Stimulated activated effector memory CD8-positive, alpha-beta T cell treated with anti-CD3 and anti-CD28 coated beads, Interleukin-12 subunit alpha, Interleukin-12 subunit beta, amount 100 ng/mL, for 72 hours (primary cell): ENCODE measurements around the gene STK11.
A peak's percentile ranks its signal among the peaks of the same experiment; 100 is the strongest.

Experiments
- ATAC-seq: fragments of 150-1000 bp; cut with Tn5 transposase; 2 replicates; pipeline ENCODE4 v1.10.0; 2021
- DNase-seq, 2 donors: peaks; one replicate each; pipeline ENCODE4 v3.0.0; 2021 to 2022; ENCODE audit warnings: low spot score in 2 of 2
- H3K27ac Mint-ChIP-seq: one replicate; pipeline ENCODE4 v1.8.0; 2022; ENCODE audit warnings: mild to moderate bottlenecking, mixed read lengths
- H3K36me3 Mint-ChIP-seq: one replicate; pipeline ENCODE4 v1.8.0; 2022; ENCODE audit warnings: mild to moderate bottlenecking, mixed read lengths
- H3K4me1 Mint-ChIP-seq: one replicate; pipeline ENCODE4 v1.8.0; 2022; ENCODE audit warnings: mixed read lengths
- H3K4me3 Mint-ChIP-seq: one replicate; pipeline ENCODE4 v1.8.0; 2022; ENCODE audit warnings: mild to moderate bottlenecking, mixed read lengths
- H3K9me3 Mint-ChIP-seq: one replicate; pipeline ENCODE4 v1.8.0; 2022; ENCODE audit warnings: mixed read lengths

The STK11 gene

GRCh38 chr19:1234051-1234954 lies 28.7 kb downstream of the STK11 start:
- no peak overlapping the region for H3K4me3 Mint-ChIP-seq
- ATAC-seq: no peak
- no peaks in the 10 kb centered on the region for H3K9me3 Mint-ChIP-seq
- DNase-seq: no peak
- no peak overlapping the region for H3K27ac Mint-ChIP-seq
- peaks cover 13% of the 10 kb centered on the region for H3K36me3 Mint-ChIP-seq
- peaks cover 20% of the 10 kb centered on the region for H3K4me1 Mint-ChIP-seq

DNA sequence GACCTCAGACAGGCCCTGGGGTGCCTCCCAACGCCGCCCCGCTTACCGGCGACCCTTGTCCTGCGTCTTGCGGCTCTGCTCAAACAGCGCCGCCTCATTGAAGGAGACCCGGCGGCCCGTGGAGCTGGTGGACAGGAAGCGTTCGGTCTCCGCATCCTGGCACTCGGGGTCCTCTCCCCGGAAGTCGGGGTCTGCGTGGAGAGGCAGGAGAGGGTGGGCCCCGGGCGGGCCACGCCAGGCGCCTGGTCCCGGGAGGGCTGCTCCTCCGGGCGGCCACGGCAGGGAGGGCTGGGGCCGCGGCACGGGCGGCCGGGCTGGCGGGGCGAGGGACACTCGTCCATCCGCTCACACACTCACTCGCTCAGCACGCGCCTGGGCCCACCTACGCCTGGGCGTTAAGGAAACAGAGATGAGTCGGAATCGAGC lies 29.4 kb downstream of the STK11 start:
- no peak for ATAC-seq
- no peak for DNase-seq
- Mint-ChIP-seq H3K4me1 (peaks cover 20% of the 10 kb centered on the region), H3K9me3 (no peaks in the 10 kb centered on the region), H3K4me3 (peak overlapping the region; percentile 55), H3K27ac (no peak overlapping the region), H3K36me3 (peaks cover 15% of the 10 kb centered on the region)

DNA sequence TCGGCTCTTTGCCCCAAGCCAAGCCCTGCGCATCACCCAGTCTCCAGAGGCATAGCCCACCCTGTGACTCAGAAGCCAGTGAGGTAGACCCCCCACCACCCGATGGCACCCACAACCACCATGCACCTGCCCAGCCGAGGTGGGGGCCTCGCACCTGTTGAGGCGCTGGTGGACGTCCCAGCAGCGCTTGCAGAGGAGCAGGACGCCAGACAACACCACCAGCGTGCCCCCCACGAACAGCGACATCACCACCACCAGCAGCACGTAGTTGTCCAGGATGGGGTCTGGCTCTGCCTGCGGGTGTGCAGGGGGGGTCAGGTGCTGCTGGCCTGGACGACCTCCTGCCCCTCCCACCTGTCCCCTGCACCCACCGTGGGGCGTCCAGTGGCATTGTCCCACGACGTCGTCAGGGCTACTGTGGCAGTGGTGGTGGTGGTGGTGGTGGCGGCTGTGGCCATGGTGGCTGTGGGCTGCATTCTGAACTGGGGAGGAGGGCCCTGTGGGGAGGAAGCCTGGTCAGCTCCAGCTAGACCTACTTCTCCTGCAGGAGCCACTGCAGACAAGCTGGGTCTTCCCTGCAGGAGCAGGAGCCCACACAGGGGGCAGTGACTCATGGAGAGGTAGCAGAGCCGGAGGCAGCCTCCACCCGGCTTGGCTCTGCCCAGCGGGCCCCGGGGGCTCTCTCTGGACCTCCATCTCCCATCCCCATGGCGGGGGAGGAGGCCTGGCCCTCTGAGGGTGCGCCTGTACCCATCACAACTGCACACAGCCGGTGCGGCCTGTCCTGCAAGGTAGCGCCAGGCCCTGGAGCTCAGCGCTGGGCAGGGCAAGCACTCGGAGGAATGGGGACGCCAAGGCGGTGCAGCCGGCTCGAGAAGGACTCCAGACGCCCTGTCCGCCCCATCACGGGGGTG lies 30.3 kb downstream of the STK11 start:
- no peak for DNase-seq
- Mint-ChIP-seq H3K36me3 (peaks cover 23% of the 10 kb centered on the region), H3K4me3 (peak overlapping the region; percentile 55)

GRCh38 chr19:1236576-1236975 lies 31.0 kb downstream of the STK11 start:
- no peak for ATAC-seq
- peak overlapping the region; percentile 55 for H3K4me3 Mint-ChIP-seq
- no peak for DNase-seq
- H3K27ac Mint-ChIP-seq: no peak overlapping the region
- no peaks in the 10 kb centered on the region for H3K9me3 Mint-ChIP-seq
- H3K36me3 Mint-ChIP-seq: peaks cover 30% of the 10 kb centered on the region
- H3K4me1 Mint-ChIP-seq: peaks cover 29% of the 10 kb centered on the region

More for the DNA sequence above, 30.3 kb downstream of the STK11 start:
- ATAC-seq: no peak
- no peaks in the 10 kb centered on the region for H3K9me3 Mint-ChIP-seq
- H3K27ac Mint-ChIP-seq: no peak overlapping the region
- peaks cover 23% of the 10 kb centered on the region for H3K4me1 Mint-ChIP-seq

- H3K27ac Mint-ChIP-seq: no peak overlapping the region
- H3K9me3 Mint-ChIP-seq: no peaks in the 10 kb centered on the region
- peaks cover 32% of the 10 kb centered on the region for H3K36me3 Mint-ChIP-seq
- DNase-seq (no peak), ATAC-seq (no peak)
- peaks cover 26% of the 10 kb centered on the region for H3K4me1 Mint-ChIP-seq
- H3K4me3 Mint-ChIP-seq: peak overlapping the region; percentile 55
Observed at GRCh38 chr19:1237027-1237659, 31.6 kb downstream of the STK11 start.

DNA sequence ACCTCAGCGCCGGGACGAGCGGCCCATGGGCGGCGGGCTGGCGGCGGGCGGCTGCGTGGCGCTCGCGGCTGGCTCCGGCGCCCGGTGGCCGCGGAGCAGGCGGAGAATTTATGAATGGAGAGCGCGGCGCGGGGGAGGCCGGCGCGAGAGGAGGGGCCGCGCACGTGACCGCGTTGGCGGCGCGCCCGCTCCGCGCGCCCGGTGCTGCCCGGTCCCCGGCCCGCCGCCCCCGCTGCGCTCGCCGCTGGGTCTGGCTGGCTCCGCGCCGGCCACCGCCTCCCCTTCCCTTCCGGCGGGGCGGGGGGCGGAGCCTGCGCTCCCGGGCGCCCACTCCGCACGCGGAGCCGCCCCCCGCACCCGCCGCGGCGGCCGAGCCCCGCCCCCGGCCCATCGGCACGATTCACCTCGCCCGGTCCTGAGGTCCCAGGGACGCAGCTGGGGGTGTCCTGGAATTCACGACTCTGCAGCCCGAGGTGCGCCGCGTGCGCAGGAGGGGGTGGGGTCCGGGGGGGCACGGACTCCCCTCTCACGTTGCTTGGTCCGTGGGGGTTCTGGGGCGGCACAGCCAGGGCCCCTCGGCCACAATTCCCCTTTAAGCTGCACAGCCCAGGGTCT lies 32.3 kb downstream of the STK11 start, which contains the start of gene CBARP:
Gene CBARP (minus strand): TSS at position 252 of the 615 bp plus-strand sequence. CDS start 1,905 bp downstream, outside the sequence.
- Mint-ChIP-seq H3K4me3 (peak within 1 kb of the TSS; percentile 79), H3K9me3 (no peaks in the 10 kb centered on the region), H3K27ac (peak within 1 kb of the TSS; percentile 81), H3K36me3 (peaks cover 34% of the 10 kb centered on the region), H3K4me1 (peaks cover 28% of the 10 kb centered on the region)
- DNase-seq (no peak), ATAC-seq (no peak)

- no peak for ATAC-seq
- peak overlapping the region; percentile 79 for H3K4me3 Mint-ChIP-seq
- peaks cover 28% of the 10 kb centered on the region for H3K4me1 Mint-ChIP-seq
- peaks cover 37% of the 10 kb centered on the region for H3K36me3 Mint-ChIP-seq
- peak overlapping the region; percentile 81 for H3K27ac Mint-ChIP-seq
- no peak for DNase-seq
- H3K9me3 Mint-ChIP-seq: no peaks in the 10 kb centered on the region
Observed at GRCh38 chr19:1238369-1239303, 33.1 kb downstream of the STK11 start.

GRCh38 chr19:1239420-1239795 lies 33.8 kb downstream of the STK11 start:
- H3K4me1 Mint-ChIP-seq: peaks cover 29% of the 10 kb centered on the region
- peak overlapping the region; percentile 81 for H3K27ac Mint-ChIP-seq
- DNase-seq (no peak), ATAC-seq (no peak)
- no peaks in the 10 kb centered on the region for H3K9me3 Mint-ChIP-seq
- H3K4me3 Mint-ChIP-seq: peak overlapping the region; percentile 79
- peaks cover 37% of the 10 kb centered on the region for H3K36me3 Mint-ChIP-seq

- H3K27ac Mint-ChIP-seq: peak overlapping the region; percentile 89
- H3K4me1 Mint-ChIP-seq: peaks cover 34% of the 10 kb centered on the region
- ATAC-seq: peak; percentile 66
- H3K9me3 Mint-ChIP-seq: no peaks in the 10 kb centered on the region
- H3K4me3 Mint-ChIP-seq: peak overlapping the region; percentile 79
- peaks cover 37% of the 10 kb centered on the region for H3K36me3 Mint-ChIP-seq
- DNase-seq: peak; percentile 96 to 97
Observed at GRCh38 chr19:1239796-1240737, 34.5 kb downstream of the STK11 start.

DNA sequence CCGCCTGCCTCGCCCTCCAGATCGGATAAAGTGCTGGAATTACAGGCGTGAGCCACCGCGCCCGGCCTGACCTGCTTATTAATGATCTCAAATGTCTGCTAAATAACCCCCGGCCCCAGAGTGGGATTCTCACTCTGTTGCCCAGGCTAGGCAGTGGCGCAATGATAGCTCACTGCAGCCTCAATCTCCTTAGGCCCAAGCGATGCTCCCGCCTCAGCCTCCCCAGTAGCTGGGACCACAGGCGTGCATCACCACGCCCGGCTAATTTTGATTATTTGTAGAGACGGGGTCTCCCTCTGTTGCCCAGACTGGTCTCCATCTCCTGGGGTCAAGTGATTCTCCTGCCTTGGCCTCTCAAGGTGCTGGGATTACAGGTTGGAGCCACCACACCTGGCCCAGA lies 35.3 kb downstream of the STK11 start:
- Mint-ChIP-seq H3K9me3 (no peaks in the 10 kb centered on the region), H3K27ac (peak overlapping the region; percentile 89), H3K36me3 (peaks cover 37% of the 10 kb centered on the region), H3K4me1 (peaks cover 34% of the 10 kb centered on the region), H3K4me3 (peak overlapping the region; percentile 79)
- DNase-seq (no peak), ATAC-seq (no peak)

- ATAC-seq: peak; percentile 81
- H3K4me3 Mint-ChIP-seq: peak within 1 kb of the TSS; percentile 79
- peak; percentile 83 to 95 for DNase-seq
- H3K27ac Mint-ChIP-seq: peak within 1 kb of the TSS; percentile 89
- H3K9me3 Mint-ChIP-seq: no peaks in the 10 kb centered on the region
- peaks cover 34% of the 10 kb centered on the region for H3K4me1 Mint-ChIP-seq
- H3K36me3 Mint-ChIP-seq: peaks cover 40% of the 10 kb centered on the region
Observed at GRCh38 chr19:1241417-1242095, 36.0 kb downstream of the STK11 start, which contains the start of gene ATP5F1D. ATP5F1D (plus strand) TSS chr19:1241751; CDS start chr19:1241851, 100 bp downstream.
